ENCODE results near the gene BCAN. TPM values are rescaled to one million over a fixed set of nuclear protein-coding genes. Genes with fewer than 3 reads are reported as not detected.
A peak's percentile ranks its signal among the peaks of the same experiment; 100 is the strongest.

The BCAN gene
- 1 to 10 TPM in 2 of 4 donors, under 1 TPM in 1, not detected in 1; 0.50 to 5.0 (median 1.9) TPM for total RNA-seq

- peak within 1 kb of the TSS; percentile 7 to 51 for H3K4me3 ChIP-seq
- TF ChIP-seq POLR2AphosphoS5 (IDR thresholded peaks at IDR 0.05) (no peak), CTCF (IDR thresholded peaks at IDR 0.05) (no peak), EP300 (IDR thresholded peaks at IDR 0.05) (no peak), POLR2A (IDR thresholded peaks at IDR 0.05) (no peak)
- no peaks in the 10 kb centered on the region for H3K36me3 ChIP-seq
- WGBS, 2 donors (ENCODE audit: low coverage in 1 of 2), result 2 to 6% methylated on average over 3 to 9 of the region's 46 CpGs
- H3K27ac ChIP-seq, result no peak within 1 kb of the TSS
- no peaks in the 10 kb centered on the region for H3K9me3 ChIP-seq
- ATAC-seq, result peak; percentile 63
- H3K4me1 ChIP-seq, result peaks cover 0 to 21% (median 11%) of the 10 kb centered on the region in 3 donors
- peaks cover 99% of the 10 kb centered on the region for H3K27me3 ChIP-seq
Measured at GRCh38 chr1:156641761-156642264, at the start of gene BCAN. BCAN (plus strand) TSS chr1:156642117; CDS start chr1:156646055, 3,938 bp downstream.

- no peak for ATAC-seq
Measured at GRCh38 chr1:156592158-156592909, 49.6 kb upstream of the BCAN start.

GRCh38 chr1:156592910-156593660 lies 48.8 kb upstream of the BCAN start:
- H3K4me1 ChIP-seq, result peaks cover 0 to 24% (median 5%) of the 10 kb centered on the region in 3 donors

More at GRCh38 chr1:156592158-156592909, 49.6 kb upstream of the BCAN start:
- Histone ChIP-seq H3K4me1 (peaks cover 0 to 24% (median 5%) of the 10 kb centered on the region in 3 donors), H3K27me3 (no peaks in the 10 kb centered on the region), H3K4me3 (peak overlapping the region; percentile 80 to 83), H3K9me3 (no peaks in the 10 kb centered on the region), H3K36me3 (peaks cover 0 to 48% of the 10 kb centered on the region in 2 donors), H3K27ac (peak overlapping the region; percentile 70 to 91 (median 86))
- no peak for TF ChIP-seq CTCF (IDR thresholded peaks at IDR 0.05)
- TF ChIP-seq POLR2AphosphoS5 (IDR thresholded peaks at IDR 0.05), result peak; percentile 9
- no peak for TF ChIP-seq EP300 (IDR thresholded peaks at IDR 0.05)
- TF ChIP-seq POLR2A (IDR thresholded peaks at IDR 0.05), result no peak
- WGBS, 2 donors (ENCODE audit: low coverage in 1 of 2), result 64 to 83% methylated on average over 5 to 8 of the region's 16 CpGs

GRCh38 chr1:156593661-156593989 lies 48.3 kb upstream of the BCAN start:
- no peaks in the 10 kb centered on the region for H3K27me3 ChIP-seq
- H3K27ac ChIP-seq, result no peak overlapping the region
- H3K9me3 ChIP-seq, result no peaks in the 10 kb centered on the region
- ATAC-seq, result no peak
- TF ChIP-seq CTCF (IDR thresholded peaks at IDR 0.05), result no peak
- no peak for TF ChIP-seq POLR2AphosphoS5 (IDR thresholded peaks at IDR 0.05)
- TF ChIP-seq POLR2A (IDR thresholded peaks at IDR 0.05), result no peak
- TF ChIP-seq EP300 (IDR thresholded peaks at IDR 0.05), result no peak
- 77% methylated on average over 6 of the region's 8 CpGs; no CpG with 5 or more reads in 1 of the 2 donors for whole genome bisulfite sequencing, 2 donors (ENCODE audit: low coverage in 1 of 2)
- peaks cover 0 to 24% (median 5%) of the 10 kb centered on the region in 3 donors for H3K4me1 ChIP-seq
- peaks cover 0 to 61% of the 10 kb centered on the region in 2 donors for H3K36me3 ChIP-seq
- no peak overlapping the region for H3K4me3 ChIP-seq

More at GRCh38 chr1:156592910-156593660, 48.8 kb upstream of the BCAN start:
- H3K9me3 ChIP-seq, result no peaks in the 10 kb centered on the region
- no peak for ATAC-seq
- TF ChIP-seq POLR2AphosphoS5 (IDR thresholded peaks at IDR 0.05) (no peak), POLR2A (IDR thresholded peaks at IDR 0.05) (peak in 1 of 2 donors; percentile 10)
- no peaks in the 10 kb centered on the region for H3K27me3 ChIP-seq
- peak overlapping the region in 3 of 4 donors; percentile 84 to 91 (median 88) for H3K27ac ChIP-seq
- H3K4me3 ChIP-seq, result no peak overlapping the region
- H3K36me3 ChIP-seq, result peaks cover 0 to 56% of the 10 kb centered on the region in 2 donors
- WGBS, 2 donors (ENCODE audit: low coverage in 1 of 2), result 100% methylated on average over 3 of the region's 8 CpGs; no CpG with 5 or more reads in 1 of the 2 donors

- H3K36me3 ChIP-seq, result peaks cover 0 to 67% of the 10 kb centered on the region in 2 donors
- 71 to 87% methylated on average over 3 of the region's 3 CpGs for WGBS, 2 donors (ENCODE audit: low coverage in 1 of 2)
Measured at GRCh38 chr1:156594190-156594589, 47.7 kb upstream of the BCAN start.

More at GRCh38 chr1:156594190-156594589, 47.7 kb upstream of the BCAN start:
- Histone ChIP-seq H3K4me1 (peaks cover 0 to 24% (median 5%) of the 10 kb centered on the region in 3 donors), H3K9me3 (no peaks in the 10 kb centered on the region), H3K27ac (no peak overlapping the region), H3K27me3 (no peaks in the 10 kb centered on the region), H3K4me3 (no peak overlapping the region)
- TF ChIP-seq POLR2A (IDR thresholded peaks at IDR 0.05) (no peak), EP300 (IDR thresholded peaks at IDR 0.05) (no peak), CTCF (IDR thresholded peaks at IDR 0.05) (no peak)
- no peak for ATAC-seq

All from gastroesophageal sphincter (tissue), 4 donors.